HG03139 (cell line): ENCODE data around the gene BTBD9.
A peak's percentile ranks its signal among the peaks of the same experiment; 100 is the strongest.

Experiments used
- ATAC-seq: cut with Tn5 transposase; IDR thresholded peaks from one replicate; pipeline ENCODE4 v1.9.1; 2021; ENCODE audit not compliant: unreplicated experiment

BTBD9 gene

GRCh38 chr6:38264605-38265004 lies 375.1 kb downstream of the BTBD9 start:
- ATAC-seq = no peak

DNA sequence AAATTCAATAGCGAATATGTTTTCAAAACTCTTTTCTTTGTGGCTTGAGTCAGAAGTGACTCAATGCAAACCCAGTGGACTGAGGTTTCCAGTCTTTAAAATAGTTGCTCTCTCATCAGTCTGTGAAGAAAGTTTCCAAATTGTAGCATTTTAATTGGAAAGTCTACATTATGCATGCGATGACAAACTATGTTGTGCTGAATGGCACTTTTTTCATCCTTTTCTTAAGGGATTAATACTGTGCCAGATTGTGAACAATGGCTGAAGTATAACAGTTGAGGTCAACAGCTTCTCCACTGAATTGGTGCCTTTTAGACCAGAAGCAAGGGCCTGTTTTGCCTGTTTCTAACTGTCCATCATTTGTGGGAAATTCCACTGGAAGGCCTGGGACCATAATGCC lies 377.1 kb downstream of the BTBD9 start:
- no peak for ATAC-seq

DNA sequence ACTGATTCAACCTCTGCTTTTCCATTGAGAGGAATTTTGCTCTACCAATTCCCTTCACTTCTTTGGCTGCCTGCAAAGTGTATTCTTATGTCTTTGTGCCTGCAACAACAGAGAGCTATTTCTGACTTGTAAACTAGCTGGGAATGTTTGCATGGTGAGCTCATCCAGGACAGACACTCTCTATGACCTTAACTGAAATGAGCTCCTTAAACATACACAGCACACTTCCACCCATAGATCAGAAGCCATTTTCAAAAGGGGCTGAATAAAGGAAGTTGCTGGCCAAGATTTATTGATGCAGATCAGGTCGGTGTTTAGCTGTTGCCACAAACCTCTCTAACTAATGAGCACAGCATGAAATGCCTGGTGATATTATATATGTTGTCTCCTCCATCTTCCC lies 377.7 kb downstream of the BTBD9 start:
- ATAC-seq = no peak

DNA sequence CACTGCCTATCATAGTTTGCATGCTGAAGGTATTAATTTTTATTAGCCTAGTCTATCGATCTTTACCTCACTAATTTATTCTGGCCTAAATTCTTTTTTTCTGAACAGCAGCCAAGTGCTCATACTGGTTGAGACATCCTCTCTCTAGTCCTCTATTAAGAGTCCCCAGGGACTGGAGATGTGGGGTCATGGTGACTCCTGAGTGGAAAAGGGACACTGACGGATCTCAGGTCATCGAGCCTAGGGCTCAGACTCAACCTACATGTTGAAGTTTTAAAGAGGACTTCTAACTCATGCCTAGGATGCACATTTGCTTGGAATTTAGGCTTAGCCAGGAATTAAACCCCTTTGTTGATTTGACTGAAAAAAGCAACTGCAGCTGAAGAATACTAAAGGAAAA lies 378.1 kb downstream of the BTBD9 start:
- no peak for ATAC-seq

- ATAC-seq = no peak
Observed at GRCh38 chr6:38259736-38260135, 380.0 kb downstream of the BTBD9 start.

DNA sequence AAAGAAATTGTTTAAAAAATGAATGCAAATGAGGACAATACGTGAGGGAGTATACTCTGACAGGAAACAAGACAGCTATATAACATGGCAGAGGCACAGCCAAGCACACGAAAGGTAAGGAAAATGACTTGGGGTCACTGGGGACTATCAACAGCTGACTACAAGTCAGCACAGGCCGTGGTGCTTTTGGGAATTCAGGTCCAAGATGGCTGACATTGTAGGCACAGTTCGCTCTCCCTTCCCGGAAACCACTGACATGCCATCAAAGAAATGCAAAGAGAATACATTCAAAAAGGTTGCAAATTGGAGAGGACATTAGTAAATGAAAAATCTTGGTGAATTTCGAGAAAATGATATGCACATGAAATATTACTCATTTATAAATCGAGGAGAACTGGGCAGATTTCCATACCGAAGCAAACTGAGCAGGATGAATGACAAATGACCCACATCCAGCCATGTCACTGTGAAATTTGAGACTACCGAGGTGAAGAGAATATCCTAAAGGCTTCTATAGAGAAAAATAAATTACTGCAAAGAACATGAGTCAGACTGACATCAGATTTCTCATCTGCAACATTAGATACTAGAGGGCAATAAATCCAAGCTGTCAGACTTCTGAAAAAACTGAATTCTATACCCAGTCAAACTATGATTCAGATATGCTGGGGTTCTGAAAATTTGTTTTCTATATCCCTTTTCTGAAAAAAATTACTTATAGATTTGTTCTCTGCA lies 391.1 kb downstream of the BTBD9 start:
- no peak for ATAC-seq

DNA sequence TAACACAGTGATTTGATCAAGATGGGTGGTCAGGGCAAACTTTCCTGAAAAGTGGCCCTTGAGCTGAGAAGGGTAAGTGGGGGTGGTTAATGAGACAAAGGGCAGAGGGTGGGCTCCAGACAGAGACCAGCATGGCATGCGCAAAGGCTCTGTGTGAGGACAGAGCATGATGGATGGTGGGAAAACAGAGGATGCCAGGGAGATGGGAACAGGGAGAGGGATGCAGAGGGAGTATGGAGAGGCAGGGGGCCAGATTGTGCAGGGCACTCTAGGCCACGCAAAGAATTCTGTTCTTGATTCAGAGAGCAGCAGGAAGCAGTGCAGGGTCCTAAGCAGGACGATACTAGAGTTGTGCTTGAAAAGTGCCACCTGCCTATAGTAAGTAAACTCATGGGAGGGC lies 394.4 kb downstream of the BTBD9 start:
- ATAC-seq = no peak

DNA sequence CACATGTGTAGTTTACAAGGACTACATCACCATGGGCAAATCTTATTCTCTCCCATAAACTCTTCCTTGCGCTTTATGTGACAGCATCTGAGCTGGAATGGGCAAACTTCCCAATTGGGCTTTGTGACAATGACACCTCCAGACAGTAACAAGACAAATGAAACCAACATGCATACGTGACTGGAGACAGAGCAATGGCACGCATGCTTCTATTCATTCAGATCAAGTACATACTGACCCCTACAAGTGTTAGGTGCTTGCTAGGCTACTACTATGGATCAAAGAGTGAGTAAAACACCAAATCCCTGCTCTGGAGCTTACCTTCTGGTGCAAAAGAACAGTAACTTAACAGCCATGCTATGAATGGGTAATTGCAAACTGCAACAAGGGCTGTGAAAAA lies 394.9 kb downstream of the BTBD9 start:
- no peak for ATAC-seq

GRCh38 chr6:38241200-38241871 lies 398.4 kb downstream of the BTBD9 start:
- no peak for ATAC-seq

GRCh38 chr6:38239719-38240451 lies 399.8 kb downstream of the BTBD9 start:
- ATAC-seq = no peak

DNA sequence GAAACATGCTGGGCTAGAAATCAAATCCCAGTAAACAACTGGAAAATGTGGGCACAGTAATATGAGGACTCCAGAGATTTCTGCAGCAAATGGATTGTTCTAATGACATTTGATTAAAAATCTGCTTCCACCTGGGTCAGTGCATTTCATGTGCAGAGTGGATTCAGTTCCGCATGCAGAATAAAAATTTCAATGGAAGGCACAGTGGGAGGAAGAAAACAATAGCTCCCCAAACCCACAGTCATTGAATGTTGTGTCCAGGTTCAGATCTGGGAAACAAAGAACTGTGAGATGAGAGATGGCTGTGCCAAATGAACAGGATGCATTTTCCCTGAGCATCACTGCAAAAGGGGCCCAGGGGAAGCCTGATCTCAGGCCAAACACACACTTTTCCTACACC lies 403.1 kb downstream of the BTBD9 start:
- no peak for ATAC-seq

DNA sequence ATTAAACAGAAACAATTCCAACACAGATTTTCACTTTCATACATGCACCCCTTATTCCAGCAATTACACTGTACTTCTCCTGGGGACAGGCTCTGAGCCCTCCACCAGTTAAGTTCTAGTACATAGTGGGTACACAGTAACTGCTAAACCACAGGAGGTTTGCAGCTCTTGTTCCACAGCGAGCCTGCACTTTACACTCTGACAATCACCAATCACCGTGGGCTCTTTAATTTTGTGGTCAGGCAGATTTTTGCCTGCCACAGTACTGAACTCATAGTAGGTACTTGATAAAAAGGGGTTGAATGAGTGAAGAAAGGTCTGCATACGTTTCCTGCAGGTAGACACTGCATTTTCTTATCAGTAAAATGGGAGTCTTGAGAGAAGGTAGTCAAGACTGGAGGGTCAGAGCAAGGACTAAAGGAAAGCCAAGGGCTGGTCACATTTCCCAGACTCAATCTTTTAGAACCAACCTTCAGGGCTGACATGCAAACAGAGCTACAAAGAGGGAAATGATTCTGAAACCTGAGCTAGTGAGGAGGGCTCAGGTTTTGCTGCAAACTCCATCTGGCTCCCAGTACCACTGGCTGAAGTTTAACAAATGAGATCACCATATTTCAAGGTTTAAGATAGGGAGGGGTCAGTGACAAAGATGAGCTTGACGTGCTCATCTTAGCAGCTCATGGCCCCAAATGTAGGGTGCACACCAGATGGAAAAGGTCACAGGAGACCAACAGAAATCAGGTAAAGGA lies 404.6 kb downstream of the BTBD9 start:
- ATAC-seq = peak; percentile 69

DNA sequence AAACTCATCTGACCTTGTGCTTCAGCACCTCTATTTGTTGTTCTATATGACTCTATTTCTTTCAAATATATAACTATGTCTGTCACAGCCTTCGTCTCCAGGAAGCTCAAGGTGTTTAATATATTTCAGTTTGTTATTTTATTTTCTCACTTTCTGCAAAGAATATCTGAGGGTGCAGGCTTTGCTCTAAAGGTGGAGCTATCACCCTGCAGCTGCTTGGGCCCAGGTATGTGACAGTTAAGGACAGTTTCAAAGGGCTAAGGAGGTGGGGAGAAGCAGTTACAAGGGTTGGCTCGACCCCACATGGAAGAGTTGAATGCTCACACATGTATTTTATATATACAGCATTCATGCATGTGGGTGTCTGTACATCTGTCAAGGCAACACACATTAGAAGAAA lies 405.6 kb downstream of the BTBD9 start:
- ATAC-seq = no peak

GRCh38 chr6:38233161-38233791 lies 406.5 kb downstream of the BTBD9 start:
- ATAC-seq = no peak

DNA sequence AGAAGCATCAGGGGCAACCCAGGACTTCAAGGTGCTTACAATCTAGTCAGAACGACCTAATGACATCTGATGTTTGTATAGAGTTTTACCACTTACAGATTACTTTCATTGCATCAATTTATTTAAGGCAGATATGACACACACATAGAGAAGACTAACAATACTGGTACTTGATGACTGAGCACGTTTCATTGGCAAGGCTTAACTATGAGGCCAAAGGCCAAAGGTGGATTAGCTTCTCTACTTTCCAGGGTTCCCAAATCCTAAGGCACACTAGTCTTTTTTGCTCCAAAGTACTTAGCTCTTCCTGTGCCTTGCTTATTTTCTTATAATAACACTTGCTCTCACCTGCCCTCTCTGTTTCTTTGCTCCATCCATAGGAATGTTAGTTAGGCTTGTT lies 414.0 kb downstream of the BTBD9 start:
- no peak for ATAC-seq

DNA sequence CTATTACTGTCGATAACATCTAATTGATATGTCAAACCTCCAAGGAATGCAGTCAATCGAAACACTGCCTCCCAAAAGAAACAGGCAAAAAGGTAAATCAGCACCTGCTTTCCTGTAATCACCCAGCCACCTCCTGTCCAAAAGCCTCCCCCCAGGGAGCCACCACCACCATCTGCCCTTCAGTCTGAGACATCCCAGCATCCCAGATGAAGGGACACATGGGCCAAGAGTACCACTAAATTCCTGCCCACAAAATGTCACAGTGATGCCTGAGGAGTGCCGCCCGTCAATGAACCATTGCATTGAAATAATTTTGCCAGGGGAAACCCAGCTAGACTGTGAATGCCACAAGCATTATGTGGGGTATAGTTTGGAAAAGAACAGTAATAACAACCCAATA lies 418.5 kb downstream of the BTBD9 start:
- no peak for ATAC-seq

- ATAC-seq = no peak
Observed at GRCh38 chr6:38220069-38220723, 419.5 kb downstream of the BTBD9 start.

GRCh38 chr6:38218235-38218634 lies 421.5 kb downstream of the BTBD9 start:
- no peak for ATAC-seq

- no peak for ATAC-seq
Observed at GRCh38 chr6:38216451-38216850, 423.3 kb downstream of the BTBD9 start.

- ATAC-seq = no peak
Observed at GRCh38 chr6:38215651-38216311, 423.9 kb downstream of the BTBD9 start.
